Measurements from ENCODE around the gene DPP4.

The DPP4 gene

DNA sequence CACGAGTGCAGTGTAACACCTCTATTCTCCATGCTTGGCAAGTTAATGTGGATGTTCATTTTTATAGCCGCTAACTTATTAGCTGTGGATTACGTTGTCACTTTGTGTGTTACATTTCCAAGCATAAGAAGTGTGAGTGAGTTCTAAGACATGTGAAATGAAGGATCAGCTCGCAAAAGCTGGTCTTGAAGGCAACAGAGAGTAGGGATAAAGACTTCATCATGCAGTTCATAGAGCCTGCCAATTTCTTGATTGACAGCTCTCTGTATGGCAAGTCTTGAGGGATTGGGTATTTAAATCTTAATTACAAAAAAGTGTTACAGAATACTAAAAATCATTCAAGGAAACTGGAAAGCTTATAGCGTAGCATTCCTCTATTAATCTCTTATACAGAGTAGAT is 25.8 kb upstream of the DPP4 start:
- Mint-ChIP-seq H3K9me3 (no peaks in the 10 kb centered on the region), H3K27ac (no peak overlapping the region), H3K4me3 (no peak overlapping the region), H3K4me1 (no peaks in the 10 kb centered on the region), H3K27me3 (peaks cover 4% of the 10 kb centered on the region), H3K36me3 (no peaks in the 10 kb centered on the region)
- CTCF ChIA-PET = no interaction called here
- DNase-seq = no peak

DNA sequence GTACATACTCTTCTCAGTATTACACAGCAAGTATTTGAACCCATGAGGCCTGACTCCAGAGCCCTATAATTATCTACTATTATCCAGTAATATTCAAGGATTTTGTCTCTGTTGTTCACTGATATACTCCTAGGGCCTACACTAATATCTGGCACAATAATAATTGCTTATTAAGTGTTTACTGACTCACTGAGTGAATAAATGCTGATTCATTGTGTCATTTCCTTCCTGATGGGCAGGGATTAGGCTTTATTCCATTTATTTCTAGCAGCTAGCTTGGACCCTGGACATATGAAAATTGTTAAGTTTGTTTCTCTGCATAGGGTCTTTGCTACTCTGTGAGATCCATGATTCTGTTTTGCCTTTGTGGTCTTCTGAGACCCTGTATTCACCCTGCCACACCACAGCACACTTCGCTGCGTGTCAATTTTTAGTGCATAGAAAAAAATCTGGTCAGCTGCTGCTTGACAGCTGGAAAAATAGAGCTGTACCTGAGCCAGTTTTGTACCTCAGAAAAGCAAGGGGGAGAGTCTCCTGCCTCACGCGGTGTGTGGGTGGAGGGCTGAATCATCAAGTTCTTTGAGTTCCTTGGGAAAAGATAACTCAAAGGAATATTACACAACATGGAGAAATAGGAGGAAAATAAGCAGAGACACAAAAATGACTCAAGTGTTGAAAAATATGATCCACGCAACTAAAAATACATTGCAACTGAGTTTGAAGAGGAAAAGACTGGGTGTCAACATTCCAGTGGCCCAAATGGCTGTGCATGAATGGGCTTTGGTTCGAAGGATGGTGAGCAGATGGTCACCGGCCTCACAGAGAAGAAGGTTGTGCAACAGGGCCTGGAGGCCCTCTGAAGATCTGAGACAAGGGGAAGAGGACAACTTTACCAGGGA is 18.9 kb upstream of the DPP4 start:
- DNase-seq = no peak
- no peaks in the 10 kb centered on the region for H3K9me3 Mint-ChIP-seq

DNA sequence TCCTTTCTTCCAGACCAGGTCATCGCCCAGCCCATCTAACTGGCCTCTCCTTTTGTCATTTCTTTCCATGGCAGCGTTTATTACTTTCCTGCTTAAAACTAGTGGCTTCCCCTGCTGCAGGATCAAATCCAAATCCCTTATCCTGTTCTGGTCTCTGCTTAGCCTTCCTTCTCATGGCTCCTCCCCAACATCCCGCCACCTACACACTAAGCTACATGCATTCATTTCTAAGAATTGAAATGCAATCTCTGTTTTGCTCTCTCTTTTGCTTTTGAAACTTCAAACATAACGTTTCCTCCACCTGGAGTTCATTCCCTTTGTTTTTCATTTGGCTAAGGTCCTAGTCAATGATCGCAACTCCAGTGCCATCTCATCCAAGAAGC is 18.0 kb upstream of the DPP4 start:
- H3K27me3 Mint-ChIP-seq = no peaks in the 10 kb centered on the region
- no peaks in the 10 kb centered on the region for H3K9me3 Mint-ChIP-seq
- H3K27ac Mint-ChIP-seq = no peak overlapping the region
- CTCF ChIA-PET = interaction anchor here (1.0 to 1.2 kb wide), 2 partner anchors 145 to 146 kb away, joined by 3 read pairs; no protein-coding TSS in a partner anchor
- H3K36me3 Mint-ChIP-seq = no peaks in the 10 kb centered on the region
- peaks cover 14% of the 10 kb centered on the region for H3K4me1 Mint-ChIP-seq
- no peak for DNase-seq
- no peak overlapping the region for H3K4me3 Mint-ChIP-seq

More for the DNA sequence above, 18.9 kb upstream of the DPP4 start:
- CTCF ChIA-PET = interaction anchor here (1.0 to 1.2 kb wide), 2 partner anchors 146 to 147 kb away, joined by 3 read pairs; no protein-coding TSS in a partner anchor
- H3K27ac Mint-ChIP-seq = no peak overlapping the region
- no peak overlapping the region for H3K4me3 Mint-ChIP-seq
- H3K36me3 Mint-ChIP-seq = no peaks in the 10 kb centered on the region
- no peaks in the 10 kb centered on the region for H3K27me3 Mint-ChIP-seq
- H3K4me1 Mint-ChIP-seq = peaks cover 14% of the 10 kb centered on the region

DNA sequence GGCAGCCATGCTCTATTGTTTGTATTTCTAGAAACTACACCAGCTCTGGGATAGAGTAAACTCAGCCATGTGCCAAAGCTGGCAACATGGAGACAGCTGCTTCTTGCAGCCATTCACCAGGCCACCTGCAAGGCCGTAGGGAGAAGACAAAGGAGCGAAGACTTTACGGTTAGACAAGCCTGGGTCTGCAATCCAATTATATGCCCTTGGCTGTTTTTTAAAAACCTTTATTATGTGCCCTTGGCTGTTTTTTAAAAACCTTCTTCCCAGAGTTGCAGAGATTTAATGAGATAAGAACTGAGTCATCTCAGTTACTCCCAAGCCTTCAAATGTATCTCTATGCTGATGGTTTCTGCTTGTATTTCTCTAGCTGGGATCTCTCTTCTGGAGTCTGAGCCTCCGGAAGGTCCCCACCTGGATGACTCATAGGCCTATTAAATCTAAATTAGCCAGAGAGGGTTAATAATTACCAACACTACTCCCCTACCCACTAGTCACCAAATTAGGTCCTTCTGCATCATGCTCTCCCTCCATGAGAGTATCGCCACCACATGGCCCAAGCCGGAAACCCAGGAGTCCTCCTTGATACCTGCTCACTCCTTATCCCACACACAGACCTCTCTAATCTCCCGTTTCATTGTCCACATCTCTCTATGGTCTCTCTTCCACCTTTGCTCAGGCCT is 17.5 kb upstream of the DPP4 start:
- Mint-ChIP-seq H3K27ac (no peak overlapping the region), H3K4me1 (peaks cover 14% of the 10 kb centered on the region), H3K27me3 (no peaks in the 10 kb centered on the region), H3K9me3 (no peaks in the 10 kb centered on the region), H3K4me3 (no peak overlapping the region), H3K36me3 (no peaks in the 10 kb centered on the region)
- CTCF ChIA-PET = interaction anchor here (1.2 kb wide), 1 partner anchor 144 kb away, joined by 3 read pairs; no protein-coding TSS in a partner anchor
- DNase-seq = no peak

DNA sequence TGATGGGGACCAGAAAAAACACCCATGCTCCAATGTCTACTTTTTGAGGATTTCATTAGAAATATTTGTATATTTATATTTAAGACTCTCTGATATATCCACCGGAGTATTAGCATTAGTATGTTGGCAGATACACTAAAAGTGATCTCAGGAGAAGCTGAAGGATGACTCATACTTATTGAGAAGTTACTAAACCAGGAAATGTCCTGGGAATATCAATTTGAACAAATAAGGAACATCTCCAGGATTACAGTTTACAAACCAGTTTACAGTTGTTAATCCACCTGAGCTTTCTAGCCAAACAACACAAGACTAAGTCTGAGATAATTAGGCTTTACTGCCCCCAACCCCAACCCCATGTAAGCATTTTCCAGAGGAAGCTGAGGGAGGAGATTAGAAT is 16.1 kb upstream of the DPP4 start:
- peaks cover 2% of the 10 kb centered on the region for H3K36me3 Mint-ChIP-seq
- H3K9me3 Mint-ChIP-seq = no peaks in the 10 kb centered on the region
- no peak overlapping the region for H3K27ac Mint-ChIP-seq
- CTCF ChIA-PET = no interaction called here
- no peak for DNase-seq
- H3K27me3 Mint-ChIP-seq = no peaks in the 10 kb centered on the region
- peaks cover 14% of the 10 kb centered on the region for H3K4me1 Mint-ChIP-seq
- H3K4me3 Mint-ChIP-seq = no peak overlapping the region

DNA sequence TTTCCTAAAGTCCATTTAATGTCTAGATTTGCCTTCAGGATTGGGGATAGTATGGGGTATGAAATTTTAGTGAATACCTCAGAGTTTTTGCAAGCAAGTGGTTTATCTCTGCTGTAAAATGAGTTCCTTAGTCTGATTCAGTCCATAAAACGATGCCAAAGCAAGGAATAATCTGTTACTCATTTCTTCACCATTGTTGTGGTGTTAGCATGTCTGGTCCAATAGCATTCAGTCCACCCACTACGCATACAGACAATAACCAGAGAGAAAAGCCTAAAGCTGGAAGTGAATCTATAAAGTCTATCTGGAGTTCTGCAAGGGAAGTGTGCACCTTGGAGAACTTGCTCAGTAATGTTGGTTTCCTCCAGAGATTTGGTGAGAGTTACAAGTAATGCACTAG is 12.9 kb upstream of the DPP4 start:
- H3K9me3 Mint-ChIP-seq = no peaks in the 10 kb centered on the region
- peaks cover 9% of the 10 kb centered on the region for H3K4me1 Mint-ChIP-seq
- H3K27ac Mint-ChIP-seq = no peak overlapping the region
- DNase-seq = no peak
- CTCF ChIA-PET = no interaction called here
- no peak overlapping the region for H3K4me3 Mint-ChIP-seq
- no peaks in the 10 kb centered on the region for H3K27me3 Mint-ChIP-seq
- H3K36me3 Mint-ChIP-seq = peaks cover 2% of the 10 kb centered on the region

DNA sequence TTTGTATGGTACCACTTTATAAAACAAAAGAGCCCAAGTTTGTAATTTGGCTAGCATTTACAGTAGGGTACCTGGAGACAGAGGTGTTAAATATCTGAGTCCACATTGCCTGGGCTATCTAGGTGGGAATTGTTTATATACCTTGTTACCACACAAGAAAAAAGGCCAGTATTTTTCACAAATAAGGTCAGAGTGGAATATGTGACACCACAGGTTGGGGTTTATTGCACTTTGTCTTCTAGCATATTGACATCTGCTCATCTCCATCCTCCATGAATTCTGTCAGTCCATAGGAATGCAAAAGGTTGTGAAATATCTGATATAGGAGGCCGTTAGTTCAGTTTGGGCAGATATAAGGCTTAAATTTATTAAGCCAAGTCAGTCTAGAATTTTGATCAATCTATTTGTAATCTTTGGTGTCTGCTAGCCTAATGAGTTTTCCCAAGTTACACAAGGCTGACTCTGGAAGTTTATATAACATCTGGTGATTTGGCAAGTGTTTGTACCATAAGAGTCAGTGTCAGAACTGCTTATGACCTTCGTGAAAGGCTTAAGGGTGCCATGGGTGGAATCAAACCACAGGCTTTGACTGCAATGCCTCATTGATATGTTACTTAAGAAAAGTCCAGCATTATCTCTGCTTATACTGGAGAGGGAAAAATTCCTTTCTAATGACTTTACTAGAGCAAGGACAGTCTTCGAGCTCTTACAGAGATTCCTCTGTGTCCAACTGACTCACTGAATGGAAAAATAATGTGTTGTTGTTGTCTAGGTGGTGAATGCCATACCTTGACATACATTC is 11.3 kb upstream of the DPP4 start:
- Mint-ChIP-seq H3K27ac (no peak overlapping the region), H3K36me3 (peaks cover 2% of the 10 kb centered on the region), H3K4me3 (no peak overlapping the region), H3K4me1 (peaks cover 4% of the 10 kb centered on the region), H3K9me3 (no peaks in the 10 kb centered on the region), H3K27me3 (no peaks in the 10 kb centered on the region)
- CTCF ChIA-PET = interaction anchor here (1.2 kb wide), 1 partner anchor 41 kb away, joined by 3 read pairs; no protein-coding TSS in a partner anchor
- DNase-seq = no peak

DNA sequence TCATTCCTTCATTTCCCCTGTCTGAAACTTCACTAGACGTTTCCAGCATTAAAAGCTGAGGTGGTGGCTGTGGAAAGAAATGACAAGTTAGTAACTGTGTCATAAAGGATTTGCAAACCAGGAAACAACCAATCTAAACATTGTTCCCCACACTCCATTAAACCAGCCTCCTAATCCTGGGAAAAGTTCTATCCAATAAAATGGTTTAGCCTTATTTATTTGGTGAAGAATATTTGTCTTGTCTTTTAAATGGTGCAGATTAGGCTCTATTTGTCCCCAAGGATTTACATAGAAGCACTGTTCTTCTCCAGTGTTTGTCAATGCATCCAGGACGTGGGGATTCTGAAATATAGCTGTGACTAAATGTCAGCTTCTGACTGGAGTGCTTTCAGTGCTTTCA is 10.5 kb upstream of the DPP4 start:
- Mint-ChIP-seq H3K4me1 (peaks cover 3% of the 10 kb centered on the region), H3K4me3 (no peak overlapping the region), H3K27ac (no peak overlapping the region), H3K9me3 (peaks cover 6% of the 10 kb centered on the region), H3K27me3 (no peaks in the 10 kb centered on the region), H3K36me3 (peaks cover 7% of the 10 kb centered on the region)
- CTCF ChIA-PET = no interaction called here
- DNase-seq = no peak

DNA sequence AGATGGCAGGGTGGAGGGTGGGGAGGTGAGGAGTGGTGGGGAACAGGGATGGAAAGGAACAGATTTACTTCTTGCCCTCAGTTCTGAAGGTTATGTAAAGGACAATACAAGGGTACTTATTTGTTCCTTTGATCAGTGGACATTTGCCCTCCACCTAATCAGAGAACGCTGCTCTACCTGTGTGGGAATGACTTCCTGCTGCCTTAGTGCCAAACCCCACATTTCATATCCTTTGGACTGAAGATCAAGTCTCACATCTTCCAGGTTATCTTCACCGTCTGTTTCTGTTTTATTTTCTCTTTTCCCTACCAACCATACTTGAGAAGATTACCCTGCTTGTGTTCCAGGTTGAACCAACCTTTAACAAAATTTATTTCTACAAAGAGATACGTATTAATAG is 8.7 kb upstream of the DPP4 start:
- CTCF ChIA-PET = no interaction called here
- peaks cover 22% of the 10 kb centered on the region for H3K9me3 Mint-ChIP-seq
- H3K27ac Mint-ChIP-seq = no peak overlapping the region
- DNase-seq = no peak
- no peak overlapping the region for H3K4me3 Mint-ChIP-seq
- H3K27me3 Mint-ChIP-seq = no peaks in the 10 kb centered on the region
- H3K36me3 Mint-ChIP-seq = peaks cover 23% of the 10 kb centered on the region
- no peaks in the 10 kb centered on the region for H3K4me1 Mint-ChIP-seq

DNA sequence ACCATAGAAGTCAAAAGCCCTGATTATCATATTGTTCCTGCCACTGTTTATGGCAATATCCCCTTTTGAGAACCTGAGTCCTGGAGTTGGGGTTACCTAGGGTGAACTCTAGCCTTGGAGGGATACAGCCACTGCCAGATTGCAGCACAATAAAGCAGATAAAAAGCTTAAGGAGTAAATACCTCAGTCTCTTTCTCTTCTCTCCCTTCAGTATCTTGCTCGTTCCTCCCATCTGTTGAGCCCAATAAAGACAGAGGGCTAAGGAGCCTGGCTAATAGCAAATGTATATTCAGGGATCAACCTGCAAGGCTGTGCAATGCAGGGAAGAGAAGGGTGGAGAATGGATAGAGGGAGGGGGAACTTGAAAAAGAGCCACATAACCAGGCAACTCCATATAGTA is 8.0 kb upstream of the DPP4 start:
- Mint-ChIP-seq H3K4me1 (no peaks in the 10 kb centered on the region), H3K27me3 (no peaks in the 10 kb centered on the region), H3K9me3 (peaks cover 28% of the 10 kb centered on the region), H3K27ac (no peak overlapping the region), H3K36me3 (peaks cover 30% of the 10 kb centered on the region), H3K4me3 (no peak overlapping the region)
- DNase-seq = no peak
- CTCF ChIA-PET = no interaction called here

DNA sequence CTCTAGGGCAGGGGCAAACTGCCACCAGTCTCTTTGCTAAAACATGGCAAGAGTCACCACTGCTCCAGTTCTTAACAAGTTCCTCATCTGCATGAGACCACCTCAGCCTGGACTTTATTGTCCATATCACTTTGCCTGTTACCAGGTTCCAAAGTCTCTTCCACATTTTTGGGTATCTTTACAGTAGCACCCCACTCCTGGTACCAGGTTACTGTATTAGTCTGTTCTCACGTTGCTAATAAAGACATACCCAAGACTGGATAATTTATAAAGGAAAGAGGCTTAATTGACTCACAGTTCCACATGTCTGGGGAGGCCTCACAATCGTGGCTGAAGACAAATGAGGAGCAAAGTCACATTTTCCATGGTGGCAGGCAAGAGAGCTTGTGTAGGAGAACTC is 5.5 kb upstream of the DPP4 start:
- DNase-seq = no peak
- CTCF ChIA-PET = no interaction called here
- peaks cover 17% of the 10 kb centered on the region for H3K4me1 Mint-ChIP-seq
- peaks cover 47% of the 10 kb centered on the region for H3K36me3 Mint-ChIP-seq
- no peak overlapping the region for H3K4me3 Mint-ChIP-seq
- peaks cover 32% of the 10 kb centered on the region for H3K9me3 Mint-ChIP-seq
- H3K27me3 Mint-ChIP-seq = no peaks in the 10 kb centered on the region
- H3K27ac Mint-ChIP-seq = no peak overlapping the region

DNA sequence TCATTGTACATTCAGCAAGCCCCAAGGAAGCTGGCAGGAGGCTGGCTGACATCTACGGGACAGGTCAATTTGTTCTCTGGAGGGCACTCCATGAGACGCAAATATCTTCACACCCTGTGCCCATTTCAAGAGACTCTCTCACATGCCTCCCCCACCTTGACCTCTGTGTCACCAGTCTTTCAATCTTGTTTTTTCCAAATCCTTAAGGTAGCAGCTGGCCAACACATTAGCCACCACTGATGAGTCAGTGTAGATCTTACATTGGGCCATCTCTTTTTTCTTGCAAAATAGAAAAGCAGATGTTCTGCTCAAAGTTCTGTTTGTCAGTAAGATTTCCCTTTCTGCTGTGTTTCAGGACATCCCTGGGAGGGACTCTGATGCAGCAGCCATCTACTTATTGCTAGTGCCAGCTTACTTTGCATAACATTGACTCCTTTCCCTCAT is 1.7 kb upstream of the DPP4 start:
- H3K4me3 Mint-ChIP-seq = no peak overlapping the region
- H3K27me3 Mint-ChIP-seq = no peaks in the 10 kb centered on the region
- DNase-seq = no peak
- peaks cover 32% of the 10 kb centered on the region for H3K9me3 Mint-ChIP-seq
- peaks cover 39% of the 10 kb centered on the region for H3K4me1 Mint-ChIP-seq
- CTCF ChIA-PET = interaction anchor here (0.8 to 1.0 kb wide), 2 partner anchors 17 to 489 kb away, joined by 3 read pairs; no protein-coding TSS in a partner anchor
- H3K36me3 Mint-ChIP-seq = peaks cover 67% of the 10 kb centered on the region
- H3K27ac Mint-ChIP-seq = no peak overlapping the region

DNA sequence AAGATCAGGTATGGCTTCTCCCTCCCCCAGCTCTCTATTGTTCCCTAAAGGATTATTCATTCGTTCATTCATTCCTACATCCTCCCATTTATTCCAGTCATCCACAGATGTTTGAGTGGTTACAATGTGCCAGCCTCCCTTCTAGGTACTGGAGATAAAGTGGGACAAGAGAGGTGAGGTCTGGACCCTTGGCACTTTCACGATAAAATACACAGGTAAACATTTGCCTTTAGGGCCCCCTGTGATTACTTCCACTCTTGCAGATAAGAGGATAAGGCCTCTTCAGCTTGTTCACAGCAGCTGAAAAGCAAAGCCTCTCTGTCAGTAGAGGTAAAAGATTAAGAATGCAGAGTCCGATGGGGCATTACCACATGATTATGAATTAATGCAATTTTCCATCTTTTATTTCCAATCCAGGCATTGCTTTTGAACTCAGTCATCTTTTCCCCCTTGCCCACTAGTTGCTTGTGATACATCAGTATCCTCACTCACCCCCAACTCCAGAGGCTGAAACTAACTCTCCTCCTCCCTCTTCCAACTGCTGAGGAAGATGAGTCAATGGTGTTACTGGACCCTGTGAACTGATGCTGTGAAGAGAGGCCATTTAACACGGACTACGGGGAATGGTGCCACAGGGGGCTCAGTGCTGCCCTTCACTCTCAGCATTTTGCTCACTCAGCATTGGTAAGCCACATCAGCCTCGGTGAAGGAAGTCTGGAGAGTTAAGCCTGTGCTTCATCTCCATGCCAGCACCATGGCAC is 1.1 kb upstream of the DPP4 start:
- H3K4me1 Mint-ChIP-seq = peaks cover 45% of the 10 kb centered on the region
- peak overlapping the region; percentile 83 for H3K27ac Mint-ChIP-seq
- H3K4me3 Mint-ChIP-seq = peak overlapping the region; percentile 97
- peaks cover 73% of the 10 kb centered on the region for H3K36me3 Mint-ChIP-seq
- DNase-seq = no peak
- H3K9me3 Mint-ChIP-seq = peaks cover 32% of the 10 kb centered on the region
- H3K27me3 Mint-ChIP-seq = no peaks in the 10 kb centered on the region
- CTCF ChIA-PET = interaction anchor here (0.9 to 1.4 kb wide), 6 partner anchors 14 to 488 kb away, joined by 3 to 6 read pairs (median 3); no protein-coding TSS in a partner anchor
